Measurements from ENCODE around the gene SCD5. TPM values are rescaled to one million over a fixed set of nuclear protein-coding genes. Genes with fewer than 3 reads are reported as not detected.

SCD5 gene
- total RNA-seq, 1 donor from 2014 or later = 61.7 TPM

- no peak overlapping the region for H3K4me2 ChIP-seq (ENCODE audit: low read length)
- H3K27me3 Mint-ChIP-seq (ENCODE audit: low read depth, unreplicated experiment) = no peaks in the 10 kb centered on the region
Measured at GRCh38 chr4:82718162-82718940, 80.2 kb downstream of the SCD5 start.

GRCh38 chr4:82715731-82716617 is 82.6 kb downstream of the SCD5 start:
- Histone ChIP-seq H3K4me2 (ENCODE audit: low read length) (no peak overlapping the region), H3K27ac (ENCODE audit: low read depth, low read length) (no peak overlapping the region), H4K20me1 (ENCODE audit: insufficient read depth, low read length) (peaks cover 35% of the 10 kb centered on the region), H3K36me3 (ENCODE audit: insufficient read depth, low read length) (no peaks in the 10 kb centered on the region), H3K4me3 (ENCODE audit: insufficient read depth, low read depth, low read length) (no peak overlapping the region), H2AFZ (ENCODE audit: low read depth, low read length) (no peak overlapping the region), H3K9ac (ENCODE audit: low read length) (no peak overlapping the region), H3K4me1 (ENCODE audit: insufficient read depth, low read length) (no peaks in the 10 kb centered on the region), H3K9me3 (ENCODE audit: insufficient read depth, low read depth, low read length) (no peaks in the 10 kb centered on the region), H3K27me3 (ENCODE audit: insufficient read depth, low read length) (no peaks in the 10 kb centered on the region), H3K79me2 (ENCODE audit: insufficient read depth, low read length) (peaks cover 5% of the 10 kb centered on the region)
- FAIRE-seq = no peak
- DNase-seq (ENCODE audit: low read depth) = peak; percentile 49
- Mint-ChIP-seq H3K4me1 (ENCODE audit: low read depth, unreplicated experiment) (peaks cover 26% of the 10 kb centered on the region), H3K36me3 (ENCODE audit: low read depth, unreplicated experiment) (peaks cover 4% of the 10 kb centered on the region), H3K27ac (ENCODE audit: unreplicated experiment) (peak overlapping the region; percentile 60), H3K4me3 (ENCODE audit: unreplicated experiment) (no peak overlapping the region), H3K9me3 (ENCODE audit: unreplicated experiment) (no peaks in the 10 kb centered on the region), H3K27me3 (ENCODE audit: low read depth, unreplicated experiment) (no peaks in the 10 kb centered on the region)
- TF ChIP-seq CTCF (IDR thresholded peaks at IDR 0.05; ENCODE audit: insufficient read depth, low read depth, low read length) (no peak), EZH2 (IDR thresholded peaks at IDR 0.05; ENCODE audit: insufficient read depth, low read length) (no peak)

More at GRCh38 chr4:82718162-82718940, 80.2 kb downstream of the SCD5 start:
- FAIRE-seq (no peak), DNase-seq (ENCODE audit: low read depth) (peak; percentile 32)
- H3K9me3 ChIP-seq (ENCODE audit: insufficient read depth, low read depth, low read length) = no peaks in the 10 kb centered on the region
- TF ChIP-seq EZH2 (IDR thresholded peaks at IDR 0.05; ENCODE audit: insufficient read depth, low read length) (no peak), CTCF (IDR thresholded peaks at IDR 0.05; ENCODE audit: insufficient read depth, low read depth, low read length) (no peak)
- no peaks in the 10 kb centered on the region for H3K4me1 ChIP-seq (ENCODE audit: insufficient read depth, low read length)
- H3K36me3 Mint-ChIP-seq (ENCODE audit: low read depth, unreplicated experiment) = peaks cover 4% of the 10 kb centered on the region
- peaks cover 5% of the 10 kb centered on the region for H3K79me2 ChIP-seq (ENCODE audit: insufficient read depth, low read length)
- no peak overlapping the region for H2AFZ ChIP-seq (ENCODE audit: low read depth, low read length)
- H4K20me1 ChIP-seq (ENCODE audit: insufficient read depth, low read length) = peaks cover 26% of the 10 kb centered on the region
- H3K4me1 Mint-ChIP-seq (ENCODE audit: low read depth, unreplicated experiment) = peaks cover 23% of the 10 kb centered on the region
- no peak overlapping the region for H3K4me3 ChIP-seq (ENCODE audit: insufficient read depth, low read depth, low read length)
- no peaks in the 10 kb centered on the region for H3K9me3 Mint-ChIP-seq (ENCODE audit: unreplicated experiment)
- no peaks in the 10 kb centered on the region for H3K36me3 ChIP-seq (ENCODE audit: insufficient read depth, low read length)
- H3K9ac ChIP-seq (ENCODE audit: low read length) = no peak overlapping the region
- no peak overlapping the region for H3K27ac Mint-ChIP-seq (ENCODE audit: unreplicated experiment)
- no peak overlapping the region for H3K4me3 Mint-ChIP-seq (ENCODE audit: unreplicated experiment)
- H3K27me3 ChIP-seq (ENCODE audit: insufficient read depth, low read length) = no peaks in the 10 kb centered on the region
- H3K27ac ChIP-seq (ENCODE audit: low read depth, low read length) = no peak overlapping the region

Data from astrocyte (in vitro differentiated cells and primary cell).